ENCODE data around the gene MYO1F.
"Not testable (repeated sequence)": the region's sequence is repeated elsewhere in the genome, so short reads cannot be mapped to it uniquely, and the experiment has no call there.

- TF ChIP-seq, protein P1, sequence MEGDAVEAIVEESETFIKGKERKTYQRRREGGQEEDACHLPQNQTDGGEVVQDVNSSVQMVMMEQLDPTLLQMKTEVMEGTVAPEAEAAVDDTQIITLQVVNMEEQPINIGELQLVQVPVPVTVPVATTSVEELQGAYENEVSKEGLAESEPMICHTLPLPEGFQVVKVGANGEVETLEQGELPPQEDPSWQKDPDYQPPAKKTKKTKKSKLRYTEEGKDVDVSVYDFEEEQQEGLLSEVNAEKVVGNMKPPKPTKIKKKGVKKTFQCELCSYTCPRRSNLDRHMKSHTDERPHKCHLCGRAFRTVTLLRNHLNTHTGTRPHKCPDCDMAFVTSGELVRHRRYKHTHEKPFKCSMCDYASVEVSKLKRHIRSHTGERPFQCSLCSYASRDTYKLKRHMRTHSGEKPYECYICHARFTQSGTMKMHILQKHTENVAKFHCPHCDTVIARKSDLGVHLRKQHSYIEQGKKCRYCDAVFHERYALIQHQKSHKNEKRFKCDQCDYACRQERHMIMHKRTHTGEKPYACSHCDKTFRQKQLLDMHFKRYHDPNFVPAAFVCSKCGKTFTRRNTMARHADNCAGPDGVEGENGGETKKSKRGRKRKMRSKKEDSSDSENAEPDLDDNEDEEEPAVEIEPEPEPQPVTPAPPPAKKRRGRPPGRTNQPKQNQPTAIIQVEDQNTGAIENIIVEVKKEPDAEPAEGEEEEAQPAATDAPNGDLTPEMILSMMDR (IDR thresholded peaks at IDR 0.05; ENCODE audit: low read length), result not testable (repeated sequence)
- TF ChIP-seq EZH2 (IDR thresholded peaks at IDR 0.05; ENCODE audit: borderline replicate concordance, low read length), result not testable (repeated sequence)
Observed at GRCh38 chr19:8564866-8565265, 12.4 kb downstream of the MYO1F start.

Measured in OCI-LY1 (cell line).